HG02678 (cell line): Measurements from ENCODE around the gene RTEL1.
A peak's percentile ranks its signal among the peaks of the same experiment; 100 is the strongest.
"Not testable (repeated sequence)": the region's sequence is repeated elsewhere in the genome, so short reads cannot be mapped to it uniquely, and the experiment has no call there.

ENCODE experiments used
- ATAC-seq: cut with Tn5 transposase; IDR thresholded peaks from one replicate; pipeline ENCODE4 v1.9.1; 2021; ENCODE audit warnings: mild to moderate bottlenecking, moderate library complexity; ENCODE audit not compliant: unreplicated experiment

Gene RTEL1

DNA sequence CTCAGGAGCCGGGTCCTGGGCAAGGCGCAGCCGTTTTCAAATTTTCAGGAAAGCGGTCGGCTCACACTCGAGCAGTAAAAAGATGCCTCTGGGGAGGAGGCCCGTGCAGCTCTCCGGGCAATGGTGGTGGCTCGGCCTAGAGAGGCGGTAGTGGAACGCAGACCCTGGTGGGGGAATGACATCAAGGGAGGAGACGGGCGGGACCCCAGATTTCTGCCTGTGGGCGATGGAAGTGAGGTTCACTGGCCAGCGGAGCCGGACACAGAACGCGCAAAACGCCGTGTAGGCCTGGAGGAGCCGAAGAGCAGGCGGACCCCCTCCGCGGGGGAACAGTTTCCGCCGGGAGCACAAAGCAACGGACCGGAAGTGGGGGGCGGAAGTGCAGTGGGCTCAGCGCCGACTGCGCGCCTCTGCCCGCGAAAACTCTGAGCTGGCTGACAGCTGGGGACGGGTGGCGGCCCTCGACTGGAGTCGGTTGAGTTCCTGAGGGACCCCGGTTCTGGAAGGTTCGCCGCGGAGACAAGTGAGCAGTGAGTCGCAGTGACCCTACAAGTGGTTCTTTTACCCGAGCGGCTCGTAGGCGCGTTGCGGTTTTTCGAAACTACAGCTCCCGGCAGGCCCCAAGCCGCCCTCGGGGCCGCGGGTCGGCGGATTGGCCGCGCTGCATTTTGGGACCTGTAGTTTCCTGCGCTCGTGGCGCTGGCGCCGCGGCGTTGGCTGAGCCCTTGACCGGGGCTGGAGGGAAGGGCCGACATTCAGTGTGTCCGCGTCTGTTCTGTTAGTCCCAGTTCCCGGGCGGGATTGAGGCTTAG lies at the start of gene RTEL1:
RTEL1 (plus strand) TSS at position 376 of the 812 bp plus-strand sequence. CDS start 1,091 bp downstream, outside the sequence.
- ATAC-seq: peak; percentile 85

DNA sequence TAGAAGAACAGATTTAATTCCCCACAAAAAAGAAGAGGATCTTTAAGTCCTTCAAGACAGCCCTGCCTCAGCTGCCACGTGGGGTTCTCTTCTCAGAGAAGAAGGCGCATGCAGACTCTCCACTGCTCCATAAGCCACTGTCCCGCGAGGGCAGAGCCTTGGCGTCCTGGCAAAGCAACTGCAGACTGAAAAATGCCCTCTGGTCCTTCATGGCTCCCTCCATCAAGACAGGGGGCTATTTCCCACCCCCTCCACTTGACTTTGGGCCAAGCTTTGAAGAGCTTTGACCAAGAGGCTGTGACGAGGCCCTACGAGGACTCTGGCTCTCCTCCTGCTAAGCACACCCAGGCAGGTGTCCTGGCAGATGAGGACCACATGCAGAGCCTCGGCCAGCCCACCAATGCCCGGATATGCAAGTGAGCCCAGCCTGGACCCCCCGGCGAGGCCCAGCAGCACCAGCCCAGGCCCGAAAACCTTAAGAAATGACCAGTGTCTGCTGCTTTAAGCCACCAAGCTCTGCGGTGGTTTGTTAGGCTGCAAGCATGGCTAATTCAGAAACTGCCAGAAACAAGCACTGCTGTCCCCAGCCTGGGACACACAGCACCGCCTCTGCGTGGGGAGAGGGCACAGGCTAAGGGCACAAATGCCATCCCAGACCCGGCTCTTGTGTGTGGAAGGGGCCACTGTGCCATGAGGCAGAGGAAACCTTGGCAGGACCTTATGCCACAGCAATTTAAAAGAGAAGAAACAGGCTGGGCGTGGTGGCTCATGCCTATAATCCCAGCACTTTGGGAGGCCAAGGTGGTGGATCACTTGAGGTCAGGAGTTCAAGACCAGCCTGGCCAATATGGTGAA lies 47.3 kb upstream of the RTEL1 start:
- ATAC-seq: no peak

GRCh38 chr20:63611646-63612045 lies 46.5 kb upstream of the RTEL1 start:
- ATAC-seq: no peak

- no peak for ATAC-seq
Measured at GRCh38 chr20:63612276-63612931, 45.7 kb upstream of the RTEL1 start.

GRCh38 chr20:63613863-63614594 lies 44.1 kb upstream of the RTEL1 start:
- ATAC-seq: not testable (repeated sequence)

DNA sequence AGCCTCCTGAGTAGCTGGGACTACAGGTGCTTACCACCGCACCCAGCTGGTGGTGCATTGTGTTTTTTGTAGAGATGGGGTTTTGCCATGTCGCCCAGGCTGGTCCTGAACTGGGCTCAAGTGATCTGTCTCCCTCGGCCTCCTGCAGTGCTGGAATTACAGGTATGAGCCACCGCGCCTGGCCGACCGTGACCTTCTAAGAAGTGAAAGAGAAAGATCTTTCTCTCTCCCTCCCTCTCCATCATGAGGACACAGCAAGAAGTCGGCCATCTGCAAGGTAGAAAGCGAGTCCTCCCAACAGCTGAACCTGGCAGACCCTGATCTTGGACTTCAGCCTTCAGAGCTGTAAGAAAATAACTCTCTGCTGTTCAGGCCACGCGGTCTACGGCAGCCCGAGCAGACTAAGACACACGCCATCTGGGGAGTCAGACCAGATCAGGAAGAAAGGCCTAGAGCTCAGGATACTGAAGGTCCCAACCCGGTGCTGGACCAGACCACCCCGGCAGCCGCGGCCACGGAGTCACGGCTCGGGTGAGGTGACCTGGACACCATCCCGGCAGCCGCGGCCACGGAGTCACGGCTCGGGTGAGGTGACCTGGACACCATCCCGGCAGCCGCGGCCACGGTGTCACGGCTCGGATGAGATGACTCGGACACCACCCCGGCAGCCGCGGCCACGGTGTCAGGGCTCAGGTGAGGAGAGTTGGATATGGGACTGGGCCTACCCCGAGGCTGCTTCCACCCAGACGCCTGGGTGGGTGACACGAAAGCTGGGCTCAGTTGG lies 40.8 kb upstream of the RTEL1 start:
- no peak for ATAC-seq

- no peak for ATAC-seq
Measured at GRCh38 chr20:63617876-63618265, 40.2 kb upstream of the RTEL1 start.

GRCh38 chr20:63618291-63618980 lies 39.7 kb upstream of the RTEL1 start:
- no peak for ATAC-seq

DNA sequence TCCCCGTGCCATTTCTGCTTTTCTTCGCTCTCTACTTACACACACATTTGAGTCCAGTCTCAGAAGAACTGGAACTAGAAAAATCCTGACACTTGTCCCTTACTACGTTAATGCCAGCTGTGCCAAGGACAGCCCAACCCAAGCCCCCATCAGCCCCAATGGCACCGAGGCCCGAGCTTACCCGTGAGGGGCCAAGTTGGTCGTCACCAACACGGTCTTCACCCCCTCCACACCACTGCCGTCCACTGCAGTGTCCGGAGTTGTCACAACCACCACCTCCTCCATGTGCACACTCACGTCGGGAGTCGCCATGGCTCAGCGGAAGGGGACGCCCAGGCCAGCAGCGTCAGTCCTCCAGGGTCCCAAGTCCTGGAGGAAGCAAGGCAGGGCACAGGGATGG lies 39.0 kb upstream of the RTEL1 start:
- ATAC-seq: no peak

DNA sequence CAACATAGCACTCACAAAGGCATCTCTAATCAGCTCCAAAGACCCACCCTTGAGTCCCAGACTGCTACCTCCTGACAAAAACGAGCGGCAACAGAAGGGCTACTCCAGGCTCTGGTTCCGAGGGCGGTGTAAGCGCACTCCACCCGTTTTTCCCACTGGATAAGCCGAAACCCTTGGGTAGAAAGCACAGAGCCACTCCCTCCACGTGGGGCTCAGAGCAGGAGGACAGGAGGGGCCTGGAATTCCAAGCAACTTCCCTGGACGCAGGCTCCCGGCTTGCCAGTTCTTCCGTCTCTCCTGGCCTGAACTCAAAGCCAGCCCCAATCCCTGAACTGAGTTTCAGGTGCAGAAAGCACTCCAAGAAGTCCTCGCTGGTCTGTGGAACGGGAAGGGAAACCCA lies 38.6 kb upstream of the RTEL1 start:
- no peak for ATAC-seq

DNA sequence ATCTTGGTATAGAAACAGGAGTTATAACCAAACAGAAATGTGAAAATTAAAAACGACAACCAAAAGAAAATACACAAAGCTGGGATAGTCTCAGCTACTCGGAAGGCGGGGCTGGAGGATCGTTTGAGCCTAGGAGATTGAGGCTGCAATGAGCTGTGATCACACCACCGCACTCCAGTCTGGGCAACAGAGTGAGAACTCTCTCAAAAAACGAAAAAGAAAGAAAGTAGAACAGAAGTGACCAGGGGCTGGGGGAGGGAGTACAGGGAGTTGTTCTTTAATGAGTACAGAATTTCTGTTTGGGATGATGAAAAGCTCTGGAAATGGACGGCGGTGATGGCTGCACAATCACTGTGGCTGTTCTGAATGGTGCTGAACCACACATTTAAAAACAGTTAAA lies 37.1 kb upstream of the RTEL1 start:
- ATAC-seq: no peak

DNA sequence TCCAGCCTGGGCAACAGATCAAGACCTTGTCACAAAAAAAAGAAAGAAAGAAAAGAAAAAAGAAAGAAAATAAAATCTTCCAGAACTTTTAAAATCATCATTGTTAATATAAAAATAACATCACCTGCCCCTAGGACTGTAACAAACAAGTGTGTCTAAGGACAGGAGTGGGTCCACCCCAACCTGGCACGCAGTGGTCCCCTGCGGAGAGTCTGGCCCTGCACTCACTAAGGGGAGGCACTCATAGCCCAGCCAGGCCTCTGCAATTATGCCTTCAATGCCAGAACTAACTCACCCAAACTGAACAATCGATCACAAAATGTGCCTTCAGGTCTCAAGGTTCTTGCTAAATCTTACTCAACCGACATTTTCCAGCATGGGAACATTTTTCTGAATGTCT lies 36.0 kb upstream of the RTEL1 start:
- no peak for ATAC-seq

- no peak for ATAC-seq
Measured at GRCh38 chr20:63622732-63623131, 35.4 kb upstream of the RTEL1 start.

DNA sequence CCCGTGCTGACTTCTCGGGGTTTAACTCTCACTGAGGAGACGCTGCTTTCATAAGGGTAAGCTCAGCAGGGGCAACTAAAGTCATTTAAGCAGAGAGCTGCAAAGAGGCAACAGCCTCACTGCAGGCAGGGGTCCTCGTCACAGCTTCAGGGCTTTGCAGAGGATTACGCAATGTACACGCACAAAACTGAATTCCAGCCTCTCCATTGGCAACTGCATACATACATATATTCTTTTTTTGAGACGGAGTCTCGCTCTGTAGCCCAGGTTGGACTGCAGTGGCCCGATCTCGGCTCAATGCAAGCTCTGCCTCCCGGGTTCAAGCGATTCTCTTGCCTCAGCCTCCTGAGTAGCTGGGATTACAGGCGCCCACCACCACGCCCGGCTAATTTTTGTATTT lies 33.6 kb upstream of the RTEL1 start:
- ATAC-seq: no peak

GRCh38 chr20:63625771-63626423 lies 32.2 kb upstream of the RTEL1 start:
- ATAC-seq: no peak

DNA sequence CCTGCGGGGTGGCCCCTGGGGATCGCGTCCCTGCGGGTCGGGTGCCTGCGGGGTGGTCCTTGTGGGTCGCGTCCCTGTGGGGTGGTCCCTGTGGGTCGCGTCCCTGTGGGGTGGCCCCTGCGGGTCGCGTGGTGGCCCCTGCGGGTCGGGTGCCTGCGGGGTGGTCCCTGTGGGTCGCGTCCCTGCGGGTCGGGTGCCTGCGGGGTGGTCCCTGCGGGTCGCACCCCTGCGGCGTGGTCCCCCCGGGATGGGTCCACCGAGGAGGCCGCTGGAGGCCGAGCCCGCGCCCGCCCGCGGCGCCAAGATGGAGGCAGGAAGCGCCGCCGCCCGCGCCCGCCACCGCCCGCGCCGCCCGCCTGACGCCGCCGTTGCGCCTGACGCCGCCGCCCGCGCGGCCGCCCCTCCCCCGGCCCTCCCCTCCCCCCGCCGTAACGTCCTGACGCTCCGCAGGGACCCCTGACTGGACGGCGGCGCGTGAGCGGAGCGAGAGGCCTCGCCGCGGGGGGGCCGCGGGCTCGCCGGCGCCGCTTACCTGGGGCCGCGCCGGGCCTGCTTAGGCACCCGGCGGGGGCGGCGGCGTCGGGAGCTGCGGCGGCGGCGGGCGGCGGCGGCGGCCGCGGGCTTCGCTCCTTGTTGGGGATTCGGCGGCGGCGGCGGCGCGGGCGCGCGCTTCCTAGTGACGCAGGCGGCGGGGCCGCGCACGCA lies 31.5 kb upstream of the RTEL1 start, which contains the start of gene GMEB2:
GMEB2 (minus strand) TSS at position 678 of the 705 bp plus-strand sequence. CDS start 7,704 bp downstream, outside the sequence.
- peak; percentile 61 for ATAC-seq

DNA sequence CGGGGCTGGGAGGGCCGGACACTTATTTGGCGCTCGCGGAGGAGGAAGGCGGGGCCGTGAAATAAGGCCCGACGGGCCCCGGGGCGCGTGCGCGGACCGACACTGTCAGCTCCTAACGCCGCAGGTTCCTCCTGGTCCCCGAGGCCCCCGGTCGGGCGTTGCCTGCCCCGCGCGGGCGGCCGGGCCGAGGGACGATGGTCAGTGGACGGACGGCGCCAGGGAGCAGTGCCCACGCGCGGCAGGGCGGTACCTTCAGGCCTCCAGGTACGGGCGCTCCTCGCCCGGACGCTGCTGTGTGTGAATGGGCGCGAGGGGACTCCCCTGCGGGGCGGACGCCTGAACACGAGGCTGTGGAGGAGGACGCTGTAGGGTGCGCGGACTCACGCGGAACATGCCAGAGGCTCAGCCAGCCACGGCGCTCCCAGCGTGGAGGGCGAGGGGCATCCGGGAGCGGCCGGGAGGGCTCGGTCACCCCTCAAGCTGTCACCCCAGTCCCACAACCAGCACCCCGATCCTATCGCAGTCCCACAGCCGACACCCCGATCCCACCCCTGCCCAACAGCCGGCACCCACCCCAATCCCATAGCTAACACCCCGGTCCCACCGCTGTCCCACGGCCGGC lies 30.9 kb upstream of the RTEL1 start:
- ATAC-seq: peak; percentile 77
